CD14-positive monocyte (primary cell): ENCODE measurements around the gene PLCL2. TPM values are rescaled to one million over a fixed set of nuclear protein-coding genes. Genes with fewer than 3 reads are reported as not detected.

Experiments used
- DNase-seq, 3 donors: peaks; one replicate each; pipeline ENCODE4 v3.0.0-alpha.2; 2011 to 2022
- H2AFZ ChIP-seq: 2 replicates; pipeline ENCODE4 v1.6.0; 2012; ENCODE audit warnings: mild to moderate bottlenecking, low read depth, low read length, inconsistent platforms; ENCODE audit not compliant: insufficient read depth, poor library complexity, severe bottlenecking
- H3K27ac ChIP-seq, 2 donors: 1 replicate in 1 of 2; 2 replicates in 1 of 2; pipeline ENCODE4 v1.5.1; 2012 to 2013; ENCODE audit warnings: low read length in 2 of 2, control low read depth in 1 of 2, inconsistent platforms in 1 of 2, low read depth in 1 of 2, mild to moderate bottlenecking in 1 of 2
- H3K27me3 ChIP-seq, 2 donors: one replicate each; pipeline versions ENCODE4 v1.6.0 to v1.6.1; 2011 to 2013; ENCODE audit warnings: low read length in 2 of 2; ENCODE audit not compliant: control insufficient read depth in 2 of 2, insufficient read depth in 2 of 2
- H3K36me3 ChIP-seq, 2 donors: replicated peaks in 1 of 2; 1 replicate in 1 of 2; 2 replicates in 1 of 2; pipeline versions ENCODE4 v1.5.1 to v1.6.1; 2012 to 2013; ENCODE audit warnings: low read length in 2 of 2, control low read depth in 1 of 2, inconsistent platforms in 1 of 2, mild to moderate bottlenecking in 1 of 2; ENCODE audit not compliant: insufficient read depth in 2 of 2, control insufficient read depth in 1 of 2
- H3K4me1 ChIP-seq, 2 donors: 1 replicate in 1 of 2; 2 replicates in 1 of 2; pipeline versions ENCODE4 v1.5.1 to v1.6.1; 2012 to 2013; ENCODE audit warnings: low read length in 2 of 2, control low read depth in 1 of 2, inconsistent platforms in 1 of 2, mild to moderate bottlenecking in 1 of 2, moderate library complexity in 1 of 2; ENCODE audit not compliant: insufficient read depth in 2 of 2, control insufficient read depth in 1 of 2
- H3K4me2 ChIP-seq: replicated peaks from 2 replicates; pipeline ENCODE3; 2012; ENCODE audit warnings: low read length, moderate library complexity, mild to moderate bottlenecking; ENCODE audit not compliant: poor library complexity, severe bottlenecking; ENCODE audit errors: extremely low read depth
- H3K4me3 ChIP-seq, 3 experiments: fragments of 200-600 bp in 1 of 3; sonication (generic) in 1 of 3; replicated peaks in 1 of 3; 1 replicate in 2 of 3; 2 replicates in 1 of 3; pipeline ENCODE4 v1.5.1; 2011 to 2013; ENCODE audit warnings: low read length in 3 of 3, mild to moderate bottlenecking in 3 of 3, control low read depth in 2 of 3, low read depth in 2 of 3, inconsistent platforms in 1 of 3, moderate library complexity in 1 of 3
- H3K79me2 ChIP-seq: 2 replicates; pipeline ENCODE4 v1.6.0; 2012; ENCODE audit warnings: mild to moderate bottlenecking, control low read depth, inconsistent platforms, low read length, moderate library complexity; ENCODE audit not compliant: insufficient read depth
- H3K9ac ChIP-seq: 2 replicates; pipeline ENCODE4 v1.6.0; 2017; ENCODE audit warnings: low read length, mild to moderate bottlenecking; ENCODE audit not compliant: insufficient read depth, poor library complexity, severe bottlenecking
- H3K9me3 ChIP-seq, 2 donors: replicated peaks in 1 of 2; 1 replicate in 1 of 2; 2 replicates in 1 of 2; pipeline versions ENCODE4 v1.5.1 to v1.6.1; 2012 to 2013; ENCODE audit warnings: low read length in 2 of 2, control low read depth in 1 of 2; ENCODE audit not compliant: control insufficient read depth in 1 of 2, insufficient read depth in 1 of 2
- H4K20me1 ChIP-seq: 2 replicates; pipeline ENCODE4 v1.6.0; 2012; ENCODE audit warnings: mild to moderate bottlenecking, low read length, control low read depth, moderate library complexity; ENCODE audit not compliant: insufficient read depth
- H3K27ac Mint-ChIP-seq, 7 donors: one replicate each; pipeline ENCODE4 v1.8.0; 2020; ENCODE audit warnings: mild to moderate bottlenecking in 7 of 7, mixed read lengths in 7 of 7, moderate library complexity in 6 of 7, inconsistent platforms in 2 of 7
- H3K27me3 Mint-ChIP-seq, 3 donors: one replicate each; pipeline ENCODE4 v1.8.0; 2021 to 2022; ENCODE audit warnings: low read depth in 3 of 3, mild to moderate bottlenecking in 3 of 3, mixed read lengths in 3 of 3, moderate library complexity in 3 of 3, inconsistent platforms in 1 of 3
- H3K36me3 Mint-ChIP-seq, 2 donors: one replicate each; pipeline ENCODE4 v1.8.0; 2020; ENCODE audit warnings: mixed read lengths in 2 of 2, inconsistent platforms in 1 of 2, mild to moderate bottlenecking in 1 of 2
- H3K4me1 Mint-ChIP-seq: one replicate; pipeline ENCODE4 v1.8.0; 2020; ENCODE audit warnings: mild to moderate bottlenecking, mixed read lengths
- H3K4me3 Mint-ChIP-seq, 2 donors: one replicate each; pipeline ENCODE4 v1.8.0; 2020; ENCODE audit warnings: mild to moderate bottlenecking in 2 of 2, mixed read lengths in 2 of 2, moderate library complexity in 1 of 2
- H3K9me3 Mint-ChIP-seq, 7 donors: one replicate each; pipeline ENCODE4 v1.8.0; 2020 to 2022; ENCODE audit warnings: mixed read lengths in 7 of 7, mild to moderate bottlenecking in 6 of 7, moderate library complexity in 6 of 7, inconsistent platforms in 2 of 7
- WGBS: methylation state at CpG from one replicate; pipeline ENCODE4 v1.1.5; 2013; ENCODE audit warnings: missing lambda C conversion rate; ENCODE audit not compliant: insufficient coverage; 5-methylcytosine and 5-hydroxymethylcytosine counted together
- intact Hi-C, 2 donors: fragments of 100-400 bp; cut with micrococcal nuclease; formaldehyde crosslinking; loops; one replicate each; pipeline versions ENCODE4 v1.15.0 to v1.15.1; 2023
- polyA minus RNA-seq: library from RNA; depleted of rRNA, polyadenylated mRNA; stranded (reverse); fragments of >200 nt; gene quantifications from 2 replicates; pipeline ENCODE4 v1.2.3, GENCODE V29; 2012
- polyA plus RNA-seq, 3 donors: library from polyadenylated mRNA; depleted of rRNA in 1 of 3; unstranded in 2 of 3; stranded (reverse) in 1 of 3; fragments of 300-500 nt in 2 of 3; fragments of >200 nt in 1 of 3; fragmentation: Illumina TruSeq in 2 of 3; gene quantifications; 1 replicate in 2 of 3; 2 replicates in 1 of 3; pipeline ENCODE4 v1.2.3, GENCODE V29; 2012 to 2021
- total RNA-seq, 12 experiments: library from RNA in 1 of 12; stranded (reverse) in 1 of 12; fragments of 120-200 nt in 1 of 12; gene quantifications; one replicate each; pipeline ENCODE4 v1.2.4 and lab custom pipeline; 2013 to 2026; ENCODE audit warnings: mixed read lengths in 6 of 12, inconsistent platforms in 1 of 12
- TF ChIP-seq, protein P1 (sequence below): fragments of 200-600 bp; IDR thresholded peaks from one replicate; pipeline ENCODE4 v1.8.0; 2022; ENCODE audit warnings: antibody characterized with exemption, mild to moderate bottlenecking

Gene PLCL2
- 59.4 TPM for total RNA-seq (2013)
- 10 to 100 TPM; 18.8 to 32.5 (median 26.8) TPM for polyA plus RNA-seq
- 23.4 and 36.2 TPM in 2 replicates for polyA minus RNA-seq
- total RNA-seq (lab: John Stamatoyannopoulos, UW) = 16.3 to 97.7 (median 63.9) reads per million in 11 experiments

DNA sequence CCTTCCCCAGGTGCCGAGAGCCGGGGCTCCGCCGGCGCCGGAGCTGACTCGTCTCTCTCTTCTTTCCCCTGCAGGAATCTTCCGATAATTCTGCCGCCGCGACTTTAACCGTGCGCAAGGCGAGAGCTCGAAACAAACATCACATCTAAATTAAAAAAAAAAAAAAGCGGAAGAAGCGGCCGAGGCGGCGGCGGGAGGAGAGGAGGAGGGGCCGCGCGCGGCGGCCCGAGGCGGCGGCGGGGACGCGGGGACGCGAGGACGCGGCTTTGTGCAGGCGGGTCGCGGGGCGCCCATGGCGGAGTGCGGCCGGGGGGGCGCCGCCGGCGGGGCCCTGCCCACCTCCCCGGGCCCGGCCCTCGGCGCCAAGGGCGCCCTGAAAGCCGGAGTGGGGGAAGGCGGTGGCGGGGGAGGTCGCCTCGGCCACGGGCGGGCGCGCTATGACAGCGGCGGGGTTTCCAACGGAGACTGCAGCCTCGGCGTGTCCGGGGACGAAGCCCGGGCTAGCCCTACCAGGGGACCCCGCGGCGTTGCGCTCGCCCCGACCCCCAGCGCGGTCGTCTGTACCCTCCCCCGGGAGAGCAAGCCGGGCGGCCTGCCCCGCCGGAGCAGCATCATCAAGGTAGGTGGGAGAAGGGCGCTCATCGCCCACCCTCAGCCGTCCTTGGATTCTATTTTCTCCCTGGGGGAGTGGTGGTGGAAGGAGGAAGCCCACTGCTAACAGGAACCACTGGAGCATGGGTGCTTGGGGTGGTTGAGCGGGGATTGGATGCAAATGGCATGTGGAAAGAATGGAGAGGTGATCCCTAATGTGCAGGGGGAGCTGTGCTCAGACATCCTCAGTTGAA is at the start of gene PLCL2:
PLCL2 (plus strand) TSS at position 208 of the 845 bp plus-strand sequence; CDS start at position 293, 85 bp downstream.
- H3K9ac ChIP-seq = peak within 1 kb of the TSS; percentile 93
- TF ChIP-seq, protein P1, sequence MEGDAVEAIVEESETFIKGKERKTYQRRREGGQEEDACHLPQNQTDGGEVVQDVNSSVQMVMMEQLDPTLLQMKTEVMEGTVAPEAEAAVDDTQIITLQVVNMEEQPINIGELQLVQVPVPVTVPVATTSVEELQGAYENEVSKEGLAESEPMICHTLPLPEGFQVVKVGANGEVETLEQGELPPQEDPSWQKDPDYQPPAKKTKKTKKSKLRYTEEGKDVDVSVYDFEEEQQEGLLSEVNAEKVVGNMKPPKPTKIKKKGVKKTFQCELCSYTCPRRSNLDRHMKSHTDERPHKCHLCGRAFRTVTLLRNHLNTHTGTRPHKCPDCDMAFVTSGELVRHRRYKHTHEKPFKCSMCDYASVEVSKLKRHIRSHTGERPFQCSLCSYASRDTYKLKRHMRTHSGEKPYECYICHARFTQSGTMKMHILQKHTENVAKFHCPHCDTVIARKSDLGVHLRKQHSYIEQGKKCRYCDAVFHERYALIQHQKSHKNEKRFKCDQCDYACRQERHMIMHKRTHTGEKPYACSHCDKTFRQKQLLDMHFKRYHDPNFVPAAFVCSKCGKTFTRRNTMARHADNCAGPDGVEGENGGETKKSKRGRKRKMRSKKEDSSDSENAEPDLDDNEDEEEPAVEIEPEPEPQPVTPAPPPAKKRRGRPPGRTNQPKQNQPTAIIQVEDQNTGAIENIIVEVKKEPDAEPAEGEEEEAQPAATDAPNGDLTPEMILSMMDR = no peak
- intact Hi-C loops = loop anchor here (5.0 kb wide), 3 partner anchors 38 to 83 kb away; no protein-coding TSS in a partner anchor
- no peaks in the 10 kb centered on the region for H3K27me3 Mint-ChIP-seq
- peak within 1 kb of the TSS; percentile 85 for H2AFZ ChIP-seq
- H3K4me1 ChIP-seq = peaks cover 38 to 54% of the 10 kb centered on the region in 2 donors
- peak within 1 kb of the TSS; percentile 62 to 96 (median 92) for H3K4me3 ChIP-seq
- H3K36me3 ChIP-seq = no peaks in the 10 kb centered on the region
- peak; percentile 61 to 71 (median 66) for DNase-seq
- peaks cover 55% of the 10 kb centered on the region for H3K79me2 ChIP-seq
- peaks cover 18% of the 10 kb centered on the region for H4K20me1 ChIP-seq
- no peaks in the 10 kb centered on the region for H3K9me3 ChIP-seq
- WGBS = under 1% methylated on average over 73 of the region's 87 CpGs
- no peaks in the 10 kb centered on the region for H3K36me3 Mint-ChIP-seq
- H3K27me3 ChIP-seq = no peaks in the 10 kb centered on the region
- H3K4me2 ChIP-seq = peak within 1 kb of the TSS; percentile 90
- no peaks in the 10 kb centered on the region for H3K9me3 Mint-ChIP-seq
- H3K27ac ChIP-seq = peak within 1 kb of the TSS; percentile 84 to 94
- peaks cover 61% of the 10 kb centered on the region for H3K4me1 Mint-ChIP-seq
- peak within 1 kb of the TSS; percentile 92 to 97 (median 96) for H3K27ac Mint-ChIP-seq
- peak within 1 kb of the TSS; percentile 94 to 97 for H3K4me3 Mint-ChIP-seq

DNA sequence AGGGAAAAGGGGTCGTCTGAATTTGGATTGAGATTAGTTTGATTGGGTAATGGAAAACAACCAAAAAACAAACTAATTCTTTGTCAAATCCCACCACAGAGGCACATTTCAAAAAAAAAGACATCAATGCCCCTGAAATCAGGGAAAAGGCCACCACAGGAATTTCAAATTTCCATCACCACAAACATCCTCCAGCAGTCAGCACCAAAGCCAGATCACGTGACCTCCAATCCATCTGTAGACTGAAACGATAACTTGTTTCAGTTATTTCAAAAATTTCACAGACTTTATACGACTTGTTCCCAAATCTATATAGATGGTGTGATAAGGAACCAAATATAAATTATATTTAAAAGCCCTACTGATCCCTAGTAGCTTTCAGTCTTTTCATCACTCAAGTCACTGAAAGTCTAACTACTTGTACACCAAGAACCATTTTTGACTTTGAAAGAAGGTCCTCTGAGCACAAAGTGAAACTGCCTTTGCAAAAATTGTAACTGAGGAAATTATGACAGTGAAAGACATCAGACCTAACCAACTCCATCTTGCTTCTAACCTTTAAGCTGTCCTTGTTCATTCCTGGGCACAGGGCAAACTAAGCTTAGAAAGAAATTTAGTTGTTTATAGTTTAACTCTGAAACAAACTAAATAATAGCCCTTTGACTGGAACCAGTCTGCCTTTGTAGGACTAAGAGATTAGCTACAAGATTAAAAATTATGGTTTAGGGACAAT is 48.1 kb upstream of the PLCL2 start:
- no peaks in the 10 kb centered on the region for H3K9me3 ChIP-seq
- H3K27me3 ChIP-seq = no peaks in the 10 kb centered on the region
- peaks cover 8 to 11% of the 10 kb centered on the region in 2 donors for H3K4me1 ChIP-seq
- no peak overlapping the region for H3K4me2 ChIP-seq
- H2AFZ ChIP-seq = no peak overlapping the region
- WGBS = no CpG with 5 or more reads among the region's 4 CpGs
- no peak overlapping the region for H3K4me3 Mint-ChIP-seq
- H3K36me3 Mint-ChIP-seq = no peaks in the 10 kb centered on the region
- DNase-seq = no peak
- H3K4me3 ChIP-seq = no peak overlapping the region
- TF ChIP-seq, protein P1 = no peak
- no peak overlapping the region for H3K9ac ChIP-seq
- H3K79me2 ChIP-seq = no peaks in the 10 kb centered on the region
- H3K36me3 ChIP-seq = no peaks in the 10 kb centered on the region
- peaks cover 0 to 6% (median 2%) of the 10 kb centered on the region in 3 donors for H3K27me3 Mint-ChIP-seq
- H3K27ac Mint-ChIP-seq = no peak overlapping the region
- intact Hi-C loops = no loop called here
- peaks cover 20% of the 10 kb centered on the region for H3K4me1 Mint-ChIP-seq
- no peaks in the 10 kb centered on the region for H3K9me3 Mint-ChIP-seq
- no peaks in the 10 kb centered on the region for H4K20me1 ChIP-seq
- no peak overlapping the region for H3K27ac ChIP-seq
